KOPT-K1 (cell line): ENCODE measurements around the gene PHF2.

Experiments
- H3K27ac ChIP-seq: fragments of 200-600 bp; sonication (generic); 2 replicates; pipeline ENCODE4 v1.5.1; 2016; ENCODE audit warnings: antibody characterized with exemption, mild to moderate bottlenecking, low read depth, low read length; ENCODE audit not compliant: poor library complexity, severe bottlenecking
- H3K36me3 ChIP-seq: fragments of 200-600 bp; sonication (generic); 2 replicates; pipeline ENCODE4 v1.5.1; 2017; ENCODE audit warnings: antibody characterized with exemption, mild to moderate bottlenecking, low read length, moderate library complexity; ENCODE audit not compliant: insufficient read depth
- H3K9me3 ChIP-seq: fragments of 200-600 bp; sonication (generic); 2 replicates; pipeline ENCODE4 v1.5.1; 2017; ENCODE audit warnings: antibody characterized with exemption, low read length, mild to moderate bottlenecking; ENCODE audit not compliant: insufficient read depth, poor library complexity, severe bottlenecking

PHF2 gene

GRCh38 chr9:93575796-93576257 lies 557 bp upstream of the PHF2 start:
- Histone ChIP-seq H3K27ac (peak overlapping the region; percentile 77), H3K9me3 (peaks cover 7% of the 10 kb centered on the region), H3K36me3 (no peaks in the 10 kb centered on the region)

GRCh38 chr9:93577078-93577974 lies 942 bp downstream of the PHF2 start:
- no peaks in the 10 kb centered on the region for H3K9me3 ChIP-seq
- no peaks in the 10 kb centered on the region for H3K36me3 ChIP-seq
- H3K27ac ChIP-seq = peak overlapping the region; percentile 57

GRCh38 chr9:93577975-93578682 lies 1.7 kb downstream of the PHF2 start:
- Histone ChIP-seq H3K36me3 (no peaks in the 10 kb centered on the region), H3K27ac (peak overlapping the region; percentile 57), H3K9me3 (no peaks in the 10 kb centered on the region)

- no peak overlapping the region for H3K27ac ChIP-seq
Observed at GRCh38 chr9:93578844-93579243, 2.5 kb downstream of the PHF2 start.

GRCh38 chr9:93579711-93580516 lies 3.5 kb downstream of the PHF2 start:
- peaks cover 4% of the 10 kb centered on the region for H3K9me3 ChIP-seq
- H3K27ac ChIP-seq = no peak overlapping the region
- H3K36me3 ChIP-seq = no peaks in the 10 kb centered on the region

More at GRCh38 chr9:93578844-93579243, 2.5 kb downstream of the PHF2 start:
- H3K36me3 ChIP-seq = no peaks in the 10 kb centered on the region
- H3K9me3 ChIP-seq = no peaks in the 10 kb centered on the region

- no peaks in the 10 kb centered on the region for H3K36me3 ChIP-seq
- H3K9me3 ChIP-seq = peaks cover 9% of the 10 kb centered on the region
- no peak overlapping the region for H3K27ac ChIP-seq
Observed at GRCh38 chr9:93580654-93581380, 4.4 kb downstream of the PHF2 start.

GRCh38 chr9:93582115-93582514 lies 5.7 kb downstream of the PHF2 start:
- Histone ChIP-seq H3K9me3 (peaks cover 9% of the 10 kb centered on the region), H3K27ac (no peak overlapping the region), H3K36me3 (no peaks in the 10 kb centered on the region)

GRCh38 chr9:93582550-93582949 lies 6.2 kb downstream of the PHF2 start:
- Histone ChIP-seq H3K9me3 (peaks cover 9% of the 10 kb centered on the region), H3K36me3 (no peaks in the 10 kb centered on the region), H3K27ac (no peak overlapping the region)

- Histone ChIP-seq H3K36me3 (no peaks in the 10 kb centered on the region), H3K9me3 (peaks cover 9% of the 10 kb centered on the region), H3K27ac (no peak overlapping the region)
Observed at GRCh38 chr9:93585259-93585658, 8.9 kb downstream of the PHF2 start.

GRCh38 chr9:93585695-93586094 lies 9.3 kb downstream of the PHF2 start:
- no peaks in the 10 kb centered on the region for H3K36me3 ChIP-seq
- no peak overlapping the region for H3K27ac ChIP-seq
- peaks cover 9% of the 10 kb centered on the region for H3K9me3 ChIP-seq

GRCh38 chr9:93586290-93587057 lies 10.1 kb downstream of the PHF2 start:
- no peaks in the 10 kb centered on the region for H3K36me3 ChIP-seq
- H3K27ac ChIP-seq = no peak overlapping the region
- peaks cover 9% of the 10 kb centered on the region for H3K9me3 ChIP-seq

GRCh38 chr9:93587284-93587650 lies 10.9 kb downstream of the PHF2 start:
- no peaks in the 10 kb centered on the region for H3K36me3 ChIP-seq
- no peak overlapping the region for H3K27ac ChIP-seq
- H3K9me3 ChIP-seq = peaks cover 9% of the 10 kb centered on the region

- peaks cover 9% of the 10 kb centered on the region for H3K9me3 ChIP-seq
- H3K27ac ChIP-seq = no peak overlapping the region
- no peaks in the 10 kb centered on the region for H3K36me3 ChIP-seq
Observed at GRCh38 chr9:93587651-93588347, 11.4 kb downstream of the PHF2 start.
